Tibial nerve (tissue), 4 donors: Measurements from ENCODE around the gene ZRSR2. TPM values are rescaled to one million over a fixed set of nuclear protein-coding genes. Genes with fewer than 3 reads are reported as not detected.

Source experiments
- DNase-seq, 2 donors: peaks; one replicate each; pipeline ENCODE4 v3.0.0-alpha.2; 2019; ENCODE audit warnings: low spot score in 2 of 2
- H3K27ac ChIP-seq, 4 donors: fragments of 200-600 bp; sonication (generic) in 3 of 4; one replicate each; pipeline ENCODE4 v1.5.1; 2017 to 2019; ENCODE audit warnings: mild to moderate bottlenecking in 1 of 4
- H3K27me3 ChIP-seq, 2 donors: fragments of 200-600 bp; sonication (generic) in 1 of 2; one replicate each; pipeline versions ENCODE4 v1.5.1 to v1.6.0; 2017 to 2019
- H3K36me3 ChIP-seq, 3 donors: fragments of 200-600 bp; sonication (generic); one replicate each; pipeline ENCODE4 v1.5.1; 2018 to 2019
- H3K4me1 ChIP-seq, 4 donors: fragments of 200-600 bp; sonication (generic) in 3 of 4; one replicate each; pipeline ENCODE4 v1.5.1; 2017 to 2019
- H3K4me3 ChIP-seq, 4 donors: fragments of 200-600 bp; sonication (generic) in 3 of 4; one replicate each; pipeline ENCODE4 v1.5.1; 2017 to 2019; ENCODE audit warnings: mild to moderate bottlenecking in 1 of 4, moderate library complexity in 1 of 4
- H3K9me3 ChIP-seq, 4 donors: fragments of 200-600 bp; sonication (generic) in 3 of 4; one replicate each; pipeline ENCODE4 v1.5.1; 2017 to 2019
- CTCF ChIP-seq, 5 experiments: fragments of 200-600 bp in 3 of 5; fragments of 450-650 bp in 2 of 5; sonication (generic) in 3 of 5; IDR thresholded peaks; one replicate each; pipeline ENCODE4 v1.5.1; 2016 to 2019; ENCODE audit warnings: antibody characterized with exemption in 5 of 5, mild to moderate bottlenecking in 3 of 5, moderate library complexity in 2 of 5
- EP300 ChIP-seq, 2 donors: sonication (generic); formaldehyde crosslinking; IDR thresholded peaks; one replicate each; pipeline ENCODE4 v1.6.1; 2017; ENCODE audit warnings: antibody characterized with exemption in 2 of 2, mild to moderate bottlenecking in 1 of 2
- POLR2A ChIP-seq, 2 donors: fragments of 450-650 bp; IDR thresholded peaks; one replicate each; pipeline ENCODE4 v1.6.1; 2017; ENCODE audit warnings: antibody characterized with exemption in 2 of 2, mild to moderate bottlenecking in 2 of 2, moderate library complexity in 2 of 2
- WGBS, 2 donors: methylation state at CpG; one replicate each; pipeline ENCODE4 v1.1.5; 2018; 5-methylcytosine and 5-hydroxymethylcytosine counted together
- total RNA-seq, 4 donors: library from RNA; depleted of rRNA; stranded (reverse); fragments of >200 nt; gene quantifications; one replicate each; pipeline ENCODE4 v1.1.0, GENCODE V29; 2016

The ZRSR2 gene
- total RNA-seq, 4 donors from 2014 or later, result 2.4 to 12.8 (median 9.3) TPM

DNA sequence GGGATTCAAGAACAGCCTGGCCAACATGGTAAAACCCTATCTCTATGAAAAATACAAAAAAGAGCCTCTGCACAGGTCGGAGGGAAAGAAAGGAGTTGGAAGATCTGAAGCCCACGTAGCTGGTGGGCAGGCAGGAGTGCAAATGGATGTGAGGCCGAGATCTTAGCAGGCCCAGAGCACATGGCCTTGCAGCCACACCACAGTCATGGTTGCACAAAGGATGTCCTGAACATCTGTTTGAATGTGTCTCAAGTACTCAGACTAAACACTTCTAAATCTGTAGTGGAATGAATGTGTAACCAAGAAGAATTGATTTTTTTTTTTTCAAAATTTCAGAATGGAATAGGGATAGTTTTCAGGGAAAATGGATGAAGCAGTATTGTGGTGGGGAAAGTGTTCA lies 41.4 kb upstream of the ZRSR2 start:
- no peak for DNase-seq
- Histone ChIP-seq H3K27me3 (no peaks in the 10 kb centered on the region), H3K27ac (peak overlapping the region in 2 of 4 donors; percentile 83 to 90), H3K36me3 (no peaks in the 10 kb centered on the region), H3K4me1 (peaks cover 0 to 31% (median 12%) of the 10 kb centered on the region in 4 donors), H3K4me3 (no peak overlapping the region), H3K9me3 (no peaks in the 10 kb centered on the region)
- 92 to 93% methylated on average over 3 of the region's 3 CpGs for WGBS, 2 donors
- TF ChIP-seq EP300 (IDR thresholded peaks at IDR 0.05) (no peak), POLR2A (IDR thresholded peaks at IDR 0.05) (no peak), CTCF (IDR thresholded peaks at IDR 0.05) (no peak)

- no peaks in the 10 kb centered on the region for H3K36me3 ChIP-seq
- H3K4me3 ChIP-seq, result peak overlapping the region in 1 of 4 donors; percentile 3
- H3K4me1 ChIP-seq, result peaks cover 0 to 31% (median 12%) of the 10 kb centered on the region in 4 donors
- no peak for TF ChIP-seq CTCF (IDR thresholded peaks at IDR 0.05)
- H3K27ac ChIP-seq, result peak overlapping the region; percentile 6 to 90 (median 80)
- no peaks in the 10 kb centered on the region for H3K27me3 ChIP-seq
- WGBS, 2 donors, result 12 to 45% methylated on average over 7 of the region's 7 CpGs
- DNase-seq, result peak in 1 of 2 donors; percentile 18
- no peaks in the 10 kb centered on the region for H3K9me3 ChIP-seq
Measured at GRCh38 chrX:15749642-15750610, 40.4 kb upstream of the ZRSR2 start.

GRCh38 chrX:15750611-15751154 lies 39.6 kb upstream of the ZRSR2 start:
- no peaks in the 10 kb centered on the region for H3K36me3 ChIP-seq
- 29 to 67% methylated on average over 5 of the region's 5 CpGs for WGBS, 2 donors
- H3K27ac ChIP-seq, result peak overlapping the region; percentile 1 to 90 (median 80)
- TF ChIP-seq EP300 (IDR thresholded peaks at IDR 0.05), result no peak
- TF ChIP-seq CTCF (IDR thresholded peaks at IDR 0.05), result no peak
- no peaks in the 10 kb centered on the region for H3K27me3 ChIP-seq
- peaks cover 0 to 31% (median 12%) of the 10 kb centered on the region in 4 donors for H3K4me1 ChIP-seq
- no peak overlapping the region for H3K4me3 ChIP-seq
- H3K9me3 ChIP-seq, result no peaks in the 10 kb centered on the region
- DNase-seq, result no peak

DNA sequence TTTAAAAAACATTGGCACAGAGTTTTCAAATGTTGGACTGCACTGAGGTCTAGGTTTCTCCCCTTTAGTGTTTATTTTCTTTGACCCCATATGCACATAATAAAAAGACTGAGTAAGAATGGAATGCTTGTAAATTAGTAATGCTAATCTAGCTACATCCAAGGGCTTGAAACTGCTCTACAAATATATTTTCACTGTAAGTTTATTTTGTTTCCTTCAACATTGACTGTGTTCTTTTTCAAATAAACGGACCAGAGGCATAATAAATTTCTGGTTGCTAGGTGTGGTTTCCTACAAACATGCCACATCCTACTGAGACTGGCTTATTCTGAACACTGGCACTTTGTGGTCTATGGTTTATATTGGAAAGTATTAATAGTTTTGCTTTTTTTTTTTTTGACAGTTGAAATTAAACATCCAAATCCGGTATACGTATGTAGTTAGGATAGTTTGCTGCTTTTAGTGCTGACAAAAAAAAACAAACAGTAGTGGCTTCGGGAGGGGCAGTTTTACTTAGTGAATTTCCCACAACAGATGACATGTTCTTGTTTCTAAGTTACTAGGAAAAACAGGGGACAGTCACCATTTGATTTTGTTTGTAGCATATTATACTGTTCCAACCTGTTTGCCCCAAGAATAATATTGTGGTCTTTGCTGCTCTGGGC lies 39.0 kb upstream of the ZRSR2 start:
- 19 to 52% methylated on average over 4 of the region's 4 CpGs for WGBS, 2 donors
- DNase-seq, result no peak
- no peak overlapping the region for H3K4me3 ChIP-seq

More for the DNA sequence above, 39.0 kb upstream of the ZRSR2 start:
- Histone ChIP-seq H3K27ac (peak overlapping the region; percentile 1 to 90 (median 80)), H3K27me3 (no peaks in the 10 kb centered on the region), H3K36me3 (no peaks in the 10 kb centered on the region), H3K4me1 (peaks cover 0 to 31% (median 12%) of the 10 kb centered on the region in 4 donors), H3K9me3 (no peaks in the 10 kb centered on the region)
- no peak for TF ChIP-seq CTCF (IDR thresholded peaks at IDR 0.05)
- TF ChIP-seq EP300 (IDR thresholded peaks at IDR 0.05), result peak in 1 of 2 donors; percentile 19
